H1 (cell line): ENCODE measurements around the gene CCDC91. TPM values are rescaled to one million over a fixed set of nuclear protein-coding genes. Genes with fewer than 3 reads are reported as not detected.

ENCODE experiments used
- CTCF ChIA-PET: fragments of 300-600 bp; sonication (Branson Sonifier 250); formaldehyde crosslinking; loops from one replicate; lab custom pipeline; 2021; ENCODE audit not compliant: partially characterized antibody; lab: Charles Lee
- POLR2A ChIA-PET: fragments of 300-600 bp; sonication (Branson Sonifier 250); formaldehyde crosslinking; loops from one replicate; lab custom pipeline; 2021; ENCODE audit warnings: inconsistent platforms; ENCODE audit not compliant: partially characterized antibody; lab: Charles Lee
- DNase-seq, 2 experiments: peaks; one replicate each; pipeline versions ENCODE4 v3.0.0 to v3.0.0-alpha.2; 2010 to 2022; ENCODE audit warnings: low spot score in 2 of 2, low read depth in 1 of 2, mixed read lengths in 1 of 2
- FAIRE-seq: peaks from 2 replicates; lab custom pipeline; 2011; peaks lifted over from hg19 to GRCh38; lab: Jason Lieb, UNC
- H2AFZ ChIP-seq: 2 replicates; pipeline ENCODE4 v1.8.1; 2012; ENCODE audit warnings: low read length, inconsistent platforms
- H2AK5ac ChIP-seq: 2 replicates; pipeline ENCODE4 v1.6.1; 2013; ENCODE audit warnings: low read depth, low read length
- H2BK120ac ChIP-seq: replicated peaks from 2 replicates; pipeline ENCODE3; 2013; ENCODE audit warnings: low read depth, low read length, inconsistent platforms
- H2BK12ac ChIP-seq: 2 replicates; pipeline ENCODE4 v1.6.1; 2013; ENCODE audit warnings: low read depth, low read length
- H2BK15ac ChIP-seq: 2 replicates; pipeline ENCODE4 v1.6.1; 2013; ENCODE audit warnings: low read length
- H2BK20ac ChIP-seq: 2 replicates; pipeline ENCODE4 v1.6.1; 2013; ENCODE audit warnings: low read length
- H2BK5ac ChIP-seq: 2 replicates; pipeline ENCODE4 v1.6.1; 2013; ENCODE audit warnings: low read depth, low read length
- H3K14ac ChIP-seq: 2 replicates; pipeline ENCODE4 v1.6.1; 2013; ENCODE audit warnings: inconsistent platforms; ENCODE audit not compliant: insufficient read length
- H3K18ac ChIP-seq: 2 replicates; pipeline ENCODE4 v1.6.1; 2013; ENCODE audit warnings: low read length; ENCODE audit errors: extremely low read depth
- H3K23ac ChIP-seq: 2 replicates; pipeline ENCODE4 v1.6.1; 2013; ENCODE audit warnings: inconsistent platforms; ENCODE audit not compliant: insufficient read length
- H3K23me2 ChIP-seq: 2 replicates; pipeline ENCODE4 v1.6.1; 2013; ENCODE audit warnings: low read depth, low read length
- H3K27ac ChIP-seq: 2 replicates; pipeline ENCODE4 v1.6.1; 2011; ENCODE audit warnings: low read depth, low read length, inconsistent platforms
- H3K27me3 ChIP-seq, 4 experiments: replicated peaks in 1 of 4; 1 replicate in 1 of 4; 2 replicates in 3 of 4; pipeline versions ENCODE4 v1.6.1 to v1.8.1; 2011 to 2013; ENCODE audit warnings: low read length in 3 of 4, mild to moderate bottlenecking in 3 of 4, inconsistent platforms in 2 of 4, mixed read lengths in 2 of 4, moderate library complexity in 1 of 4; ENCODE audit not compliant: control insufficient read depth in 3 of 4, insufficient read depth in 3 of 4; ENCODE audit errors: extremely low read depth in 1 of 4
- H3K36me3 ChIP-seq, 4 experiments: 2 replicates each; pipeline versions ENCODE4 v1.6.1 to v1.8.1; 2011 to 2013; ENCODE audit warnings: mild to moderate bottlenecking in 4 of 4, low read length in 3 of 4, moderate library complexity in 2 of 4, control low read depth in 1 of 4, inconsistent platforms in 1 of 4; ENCODE audit not compliant: insufficient read depth in 4 of 4, control insufficient read depth in 2 of 4
- H3K4ac ChIP-seq: replicated peaks from 2 replicates; pipeline ENCODE3; 2013; ENCODE audit warnings: low read length, low read depth, mixed read lengths, inconsistent platforms; ENCODE audit not compliant: insufficient read length
- H3K4me1 ChIP-seq, 4 experiments: replicated peaks in 1 of 4; 1 replicate in 1 of 4; 2 replicates in 3 of 4; pipeline versions ENCODE4 v1.6.1 to v1.8.1; 2011 to 2013; ENCODE audit warnings: low read length in 3 of 4, inconsistent platforms in 2 of 4, mixed read lengths in 1 of 4; ENCODE audit not compliant: insufficient read depth in 4 of 4, control insufficient read depth in 3 of 4
- H3K4me2 ChIP-seq, 2 experiments: 2 replicates each; pipeline versions ENCODE4 v1.6.1 to v1.8.1; 2011 to 2013; ENCODE audit warnings: low read depth in 2 of 2, low read length in 2 of 2, control low read depth in 1 of 2, inconsistent platforms in 1 of 2, mild to moderate bottlenecking in 1 of 2; ENCODE audit not compliant: insufficient read depth in 1 of 2
- H3K4me3 ChIP-seq, 4 experiments: fragments of 200-600, 300-600 bp in 1 of 4; sonication (generic), shearing (Covaris generic), sonication (Bioruptor Twin) in 1 of 4; 2 replicates each; pipeline versions ENCODE4 v1.5.1 to v1.8.1; 2011 to 2016; ENCODE audit warnings: low read length in 4 of 4, low read depth in 3 of 4, control low read depth in 2 of 4, inconsistent platforms in 2 of 4, mild to moderate bottlenecking in 2 of 4, mixed read lengths in 1 of 4, moderate library complexity in 1 of 4; ENCODE audit not compliant: insufficient read depth in 2 of 4; ENCODE audit errors: extremely low read depth in 1 of 4
- H3K56ac ChIP-seq: replicated peaks from 2 replicates; pipeline ENCODE3; 2013; ENCODE audit warnings: low read depth, mild to moderate bottlenecking, mixed read lengths, low read length, inconsistent platforms; ENCODE audit not compliant: insufficient read length
- H3K79me1 ChIP-seq: 2 replicates; pipeline ENCODE4 v1.6.1; 2013; ENCODE audit warnings: low read depth, low read length, control low read depth
- H3K79me2 ChIP-seq, 2 experiments: 2 replicates each; pipeline versions ENCODE4 v1.6.1 to v1.8.1; 2012 to 2013; ENCODE audit warnings: low read length in 2 of 2, mild to moderate bottlenecking in 2 of 2, inconsistent platforms in 1 of 2; ENCODE audit not compliant: insufficient read depth in 2 of 2, control insufficient read depth in 1 of 2
- H3K9ac ChIP-seq, 4 experiments: replicated peaks in 1 of 4; 1 replicate in 1 of 4; 2 replicates in 3 of 4; pipeline versions ENCODE4 v1.6.1 to v1.8.1; 2011 to 2013; ENCODE audit warnings: low read depth in 3 of 4, low read length in 3 of 4, control low read depth in 2 of 4, mild to moderate bottlenecking in 2 of 4, moderate library complexity in 2 of 4, inconsistent platforms in 1 of 4; ENCODE audit errors: extremely low read depth in 1 of 4
- H3K9me3 ChIP-seq, 2 experiments: 2 replicates each; pipeline versions ENCODE4 v1.6.1 to v1.8.1; 2012 to 2013; ENCODE audit warnings: mild to moderate bottlenecking in 2 of 2, moderate library complexity in 2 of 2, control low read depth in 1 of 2, inconsistent platforms in 1 of 2, low read depth in 1 of 2, low read length in 1 of 2, mixed read lengths in 1 of 2; ENCODE audit not compliant: insufficient read depth in 2 of 2
- H4K20me1 ChIP-seq, 2 experiments: replicated peaks in 1 of 2; 2 replicates each; pipeline versions ENCODE3 to v1.8.1; 2011 to 2013; ENCODE audit warnings: inconsistent platforms in 2 of 2, low read length in 2 of 2, mild to moderate bottlenecking in 1 of 2; ENCODE audit not compliant: insufficient read depth in 2 of 2, control insufficient read depth in 1 of 2
- H4K5ac ChIP-seq: 2 replicates; pipeline ENCODE4 v1.6.1; 2013; ENCODE audit warnings: low read length, low read depth, mixed read lengths, inconsistent platforms; ENCODE audit not compliant: insufficient read length
- H4K8ac ChIP-seq: 2 replicates; pipeline ENCODE4 v1.8.0; 2013; ENCODE audit warnings: mild to moderate bottlenecking, moderate library complexity, low read length, inconsistent platforms; ENCODE audit not compliant: insufficient read depth; ENCODE audit errors: extremely low read depth
- H4K91ac ChIP-seq: replicated peaks from 2 replicates; pipeline ENCODE3; 2013; ENCODE audit warnings: low read length, mixed read lengths, inconsistent platforms; ENCODE audit not compliant: insufficient read length
- BACH1 ChIP-seq: IDR thresholded peaks from 2 replicates; pipeline ENCODE4 v1.6.1; 2012; ENCODE audit warnings: low read length, improper control_type of control experiment
- EGR1 ChIP-seq: IDR thresholded peaks from 2 replicates; pipeline ENCODE4 v1.6.1; 2011; ENCODE audit warnings: low read depth, low read length, borderline replicate concordance
- FOSL1 ChIP-seq: IDR thresholded peaks from 2 replicates; pipeline ENCODE4 v1.6.1; 2011; ENCODE audit warnings: mild to moderate bottlenecking, low read depth, low read length, moderate library complexity; ENCODE audit not compliant: insufficient read depth
- KDM5A ChIP-seq: fragments of 200-600 bp; IDR thresholded peaks from 2 replicates; pipeline ENCODE4 v1.7.1; 2012; ENCODE audit warnings: mild to moderate bottlenecking, low read length, inconsistent platforms, mixed read lengths
- PHF8 ChIP-seq: fragments of 200-600 bp; sonication (generic); conservative IDR thresholded peaks from 2 replicates; pipeline ENCODE4 v1.7.1; 2012; ENCODE audit warnings: low read depth, mild to moderate bottlenecking, inconsistent platforms, low read length, moderate library complexity
- RAD21 ChIP-seq, 2 experiments: IDR thresholded peaks in 1 of 2; conservative IDR thresholded peaks in 1 of 2; 2 replicates each; pipeline ENCODE4 v1.6.1; 2011; ENCODE audit warnings: low read depth in 2 of 2, low read length in 2 of 2, improper control_type of control experiment in 1 of 2, inconsistent platforms in 1 of 2, mild to moderate bottlenecking in 1 of 2, moderate library complexity in 1 of 2
- RNF2 ChIP-seq: fragments of 200-900, 300-1000 bp; sonication (generic); IDR thresholded peaks from 2 replicates; pipeline ENCODE4 v1.7.1; 2016; ENCODE audit warnings: borderline replicate concordance, low read depth, mild to moderate bottlenecking, antibody characterized with exemption, low read length; ENCODE audit not compliant: poor library complexity, severe bottlenecking; ENCODE audit errors: missing control alignments
- TEAD4 ChIP-seq: IDR thresholded peaks from 2 replicates; pipeline ENCODE4 v1.6.1; 2012; ENCODE audit warnings: low read depth, low read length, inconsistent platforms, mixed read lengths
- WGBS, 2 experiments: shearing (Covaris generic) in 1 of 2; methylation state at CpG; one replicate each; pipeline versions ENCODE4 v1.1.6 to v1.1.7; 2013 to 2015; ENCODE audit warnings: low lambda C conversion rate in 2 of 2, mixed read lengths in 2 of 2, inconsistent platforms in 1 of 2, low coverage in 1 of 2, missing lambda C conversion rate in 1 of 2; ENCODE audit not compliant: insufficient replicate concordance in 2 of 2, insufficient coverage in 1 of 2, insufficient read length in 1 of 2; ENCODE audit errors: extremely low coverage in 1 of 2, missing lambda C conversion rate in 1 of 2; 5-methylcytosine and 5-hydroxymethylcytosine counted together
- polyA plus RNA-seq, 7 experiments: library from polyadenylated mRNA; depleted of rRNA in 3 of 7; stranded (reverse) in 5 of 7; unstranded in 2 of 7; fragments of >200 nt in 5 of 7; fragments of 200-250 nt in 2 of 7; gene quantifications; 1 replicate in 5 of 7; 2 replicates in 1 of 7; 4 replicates in 1 of 7; pipeline versions ENCODE4 v1.2.1 to v1.2.3, GENCODE V29; 2011 to 2013; ENCODE audit warnings: missing spikeins in 2 of 7, mixed read lengths in 2 of 7
- total RNA-seq: library from RNA; stranded (reverse); fragmentation: NEBNext Ultra II Directional; extraction: Animal tissue kit (Norgen Biotek cat#: 25700); gene quantifications from 2 replicates; pipeline ENCODE4 v1.2.1, GENCODE V29; 2021

CCDC91 gene
- total and polyA plus RNA-seq, 2 of the 8 experiments (the other 6 are each of a cell fraction or from before 2014, with no cell fraction given) = 8.6 to 23.1 TPM

GRCh38 chr12:28216016-28216415, 25.8 kb downstream of the CCDC91 start:
- no peak overlapping the region for H3K4me3 ChIP-seq
- no peaks in the 10 kb centered on the region for H3K27me3 ChIP-seq
- H2AFZ ChIP-seq = no peak overlapping the region
- no peak overlapping the region for H2BK15ac ChIP-seq
- no peak overlapping the region for H3K4me2 ChIP-seq
- peaks cover 0 to 12% (median 1%) of the 10 kb centered on the region in 4 experiments; a peak in 3 of 8 replicates for H3K36me3 ChIP-seq
- POLR2A ChIA-PET = no interaction called here
- H3K4me1 ChIP-seq = peaks cover 0 to 6% (median 0%) of the 10 kb centered on the region in 4 experiments; a peak in 2 of 7 replicates
- H3K23ac ChIP-seq = no peak overlapping the region
- no peak overlapping the region for H3K18ac ChIP-seq
- TF ChIP-seq TEAD4 (no peak), EGR1 (no peak), FOSL1 (no peak), RNF2 (no peak), KDM5A (no peak), BACH1 (no peak), PHF8 (no peak), RAD21 (IDR thresholded peaks at IDR 0.05 in 1 of 2, conservative IDR thresholded peaks at IDR 0.05 in 1 of 2; ENCODE audit: low read depth in 2 of 2, low read length in 2 of 2) (no peak)
- H4K91ac ChIP-seq = no peak overlapping the region
- no peak for DNase-seq
- no peak overlapping the region for H2AK5ac ChIP-seq
- no peak for FAIRE-seq
- no peak overlapping the region for H3K27ac ChIP-seq
- H2BK120ac ChIP-seq = no peak overlapping the region
- CTCF ChIA-PET = no interaction called here
- H3K9me3 ChIP-seq = peaks cover 4 to 7% of the 10 kb centered on the region in 2 experiments; a peak in 2 of 4 replicates
- no peak overlapping the region for H3K56ac ChIP-seq
- H4K20me1 ChIP-seq = no peaks in the 10 kb centered on the region
- no peak overlapping the region for H2BK20ac ChIP-seq
- no peak overlapping the region for H3K9ac ChIP-seq
- no peak overlapping the region for H4K8ac ChIP-seq
- no peak overlapping the region for H2BK5ac ChIP-seq
- no peaks in the 10 kb centered on the region; the same call in 1 of the 2 replicates for H3K79me1 ChIP-seq
- no peak overlapping the region for H4K5ac ChIP-seq
- no peak overlapping the region for H3K4ac ChIP-seq
- H3K14ac ChIP-seq = no peak overlapping the region
- H2BK12ac ChIP-seq = no peak overlapping the region
- H3K79me2 ChIP-seq = peaks cover 0 to 67% of the 10 kb centered on the region in 2 experiments; a peak in 2 of 4 replicates
- 62% methylated on average over 2 of the region's 2 CpGs; no CpG with 5 or more reads in 1 of the 2 experiments for WGBS, 2 experiments
- H3K23me2 ChIP-seq = no peaks in the 10 kb centered on the region; the same call in 1 of the 2 replicates
